Brain pericyte (primary cell): ENCODE results near the gene DLX5.

ENCODE experiments used
- DNase-seq: peaks from one replicate; pipeline ENCODE4 v3.0.0-alpha.2; 2012; ENCODE audit warnings: low read depth, low spot score

Gene DLX5

DNA sequence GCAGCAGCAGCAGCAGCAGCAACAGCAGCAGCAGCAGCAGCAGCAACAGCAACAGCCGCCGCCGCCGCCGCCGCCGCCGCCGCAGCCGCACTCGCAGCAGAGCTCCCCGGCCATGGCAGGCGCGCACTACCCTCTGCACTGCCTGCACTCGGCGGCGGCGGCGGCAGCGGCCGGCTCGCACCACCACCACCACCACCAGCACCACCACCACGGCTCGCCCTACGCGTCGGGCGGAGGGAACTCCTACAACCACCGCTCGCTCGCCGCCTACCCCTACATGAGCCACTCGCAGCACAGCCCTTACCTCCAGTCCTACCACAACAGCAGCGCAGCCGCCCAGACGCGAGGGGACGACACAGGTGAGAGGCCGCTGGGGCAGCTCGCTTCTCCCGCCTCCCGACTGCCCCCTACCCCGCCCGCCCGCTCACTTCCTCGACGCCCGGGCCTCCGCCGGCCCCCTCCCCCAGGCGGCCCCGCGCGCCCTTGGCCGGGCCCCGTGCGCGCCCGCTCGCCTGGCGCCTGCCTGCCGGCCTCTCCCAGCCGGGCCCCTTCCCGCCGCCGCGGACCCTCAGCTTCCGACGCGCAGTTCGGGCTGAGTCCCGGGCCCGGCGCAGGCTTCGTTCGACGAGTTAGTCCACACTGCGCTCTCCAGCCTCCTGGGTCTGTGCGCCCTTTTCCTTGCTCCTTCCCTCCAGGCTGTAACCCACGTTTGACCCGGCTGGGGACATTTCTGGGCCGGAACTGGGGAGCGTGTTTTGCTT is 18.4 kb downstream of the DLX5 start:
- no peak for DNase-seq

DNA sequence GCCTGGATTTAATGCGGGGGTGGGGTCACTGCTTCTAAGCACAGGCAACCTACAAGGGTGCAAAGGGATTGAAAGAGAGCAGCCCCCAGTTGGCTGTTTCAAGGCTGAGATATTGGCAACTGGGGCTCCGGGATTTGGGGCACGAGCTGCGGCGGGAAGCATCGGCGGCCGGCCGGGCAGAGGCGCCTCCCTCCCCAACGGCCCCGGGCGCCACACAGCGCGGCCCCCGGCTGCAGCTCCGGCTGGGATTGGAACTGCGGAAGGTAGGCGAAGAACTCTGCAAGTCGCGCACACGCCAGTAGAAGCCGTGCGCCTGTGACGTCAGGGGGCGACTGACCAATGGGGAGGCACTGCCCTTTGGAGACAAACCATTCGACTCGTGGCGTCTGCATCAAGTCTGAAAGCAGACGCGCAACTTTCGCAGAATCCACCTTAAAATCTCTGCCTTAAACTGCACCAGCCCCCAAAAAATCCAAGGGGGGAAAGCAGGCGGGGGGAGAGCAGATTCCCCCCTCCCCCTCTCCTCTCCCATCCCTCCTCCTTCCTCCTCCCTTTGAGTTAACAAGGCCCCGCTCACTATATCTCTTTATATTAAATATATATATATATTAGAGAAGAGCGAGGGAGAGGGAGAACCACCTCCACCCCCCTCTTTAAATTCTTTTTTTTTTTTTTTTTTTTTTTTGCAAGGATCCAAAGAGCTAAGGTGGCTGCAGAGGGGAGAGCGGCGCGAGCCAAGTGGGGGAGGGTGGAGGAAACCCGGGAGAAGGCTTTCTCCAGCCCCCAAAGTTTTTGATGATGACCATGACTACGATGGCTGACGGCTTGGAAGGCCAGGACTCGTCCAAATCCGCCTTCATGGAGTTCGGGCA is 19.2 kb downstream of the DLX5 start, which contains the start of gene DLX6:
DLX6 (plus strand) TSS at position 371 of the 872 bp plus-strand sequence; CDS start at position 796, 425 bp downstream.
- DNase-seq: no peak

- DNase-seq: no peak
Measured at GRCh38 chr7:97004247-97005182, 20.1 kb downstream of the DLX5 start.

DNA sequence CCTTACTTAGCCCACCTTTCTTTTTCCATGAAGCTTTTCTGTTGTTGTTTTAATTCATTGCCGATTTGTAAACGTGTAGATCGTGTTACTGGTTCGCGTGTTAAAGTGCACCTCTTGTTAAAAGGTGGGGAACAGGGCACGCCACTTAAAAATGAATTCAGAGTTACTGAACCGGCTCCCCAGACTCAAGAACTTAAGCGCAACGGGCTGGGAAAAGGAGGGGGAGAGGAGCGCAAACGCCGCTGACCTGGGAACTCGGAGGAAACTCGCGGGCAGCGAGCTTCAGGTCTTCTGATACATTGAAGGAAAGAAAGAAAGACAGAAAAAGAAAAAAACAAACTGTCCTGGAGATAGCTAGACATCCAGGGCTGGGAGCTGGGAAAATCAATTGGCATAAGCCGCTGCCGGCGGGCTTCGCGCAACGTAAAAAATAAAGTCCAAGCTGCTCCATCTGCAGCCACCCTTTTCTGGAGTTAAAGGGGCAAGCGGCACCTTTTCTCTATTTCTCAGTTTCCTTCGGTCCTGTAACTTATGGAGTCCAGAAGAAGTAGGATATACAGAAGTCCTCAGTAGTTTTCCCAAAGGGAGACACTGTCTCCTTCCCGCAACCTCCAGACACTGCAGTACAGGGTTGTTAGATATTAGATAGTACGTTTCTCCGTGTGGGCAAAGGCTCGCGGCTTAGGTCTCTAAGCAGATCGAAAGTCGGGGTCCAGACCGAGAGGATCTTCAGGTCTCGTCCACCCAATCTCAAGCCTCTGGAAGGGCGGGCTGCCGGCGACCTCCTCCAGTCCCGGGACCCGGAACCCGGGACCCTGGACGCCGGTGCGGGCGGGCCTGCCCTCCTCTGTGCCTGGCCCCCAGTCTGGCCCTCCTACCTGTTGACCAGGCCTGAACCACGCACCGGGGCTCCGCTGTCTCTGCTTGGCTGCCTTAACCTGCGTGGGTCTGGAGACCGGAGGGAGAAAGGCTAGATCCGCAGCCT is 21.1 kb downstream of the DLX5 start:
- no peak for DNase-seq

- DNase-seq: no peak
Measured at GRCh38 chr7:97002555-97003261, 21.9 kb downstream of the DLX5 start.

GRCh38 chr7:97001656-97002554 is 22.7 kb downstream of the DLX5 start:
- no peak for DNase-seq

- no peak for DNase-seq
Measured at GRCh38 chr7:97001221-97001620, 23.4 kb downstream of the DLX5 start.

DNA sequence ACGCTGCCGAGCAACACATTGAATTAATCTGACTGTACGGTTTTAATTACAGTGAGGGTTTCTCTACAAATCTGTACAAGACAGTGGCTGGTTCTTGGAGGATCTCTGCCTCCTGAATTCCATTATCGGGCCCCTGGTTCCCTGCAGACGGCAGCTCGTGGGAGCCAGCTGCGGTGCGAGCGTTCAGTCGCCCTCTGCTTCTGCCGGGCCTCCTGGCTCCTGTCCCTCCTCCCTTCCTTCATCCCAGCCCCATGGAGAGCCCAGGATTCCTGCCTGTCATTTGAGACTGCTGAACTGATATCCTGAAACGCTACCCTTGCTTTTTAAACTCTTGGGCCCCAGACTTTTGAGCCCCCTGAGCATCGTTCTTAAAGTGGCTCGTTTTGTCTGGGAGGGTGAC is 25.9 kb downstream of the DLX5 start:
- DNase-seq: no peak

- DNase-seq: no peak
Measured at GRCh38 chr7:96998333-96998732, 26.3 kb downstream of the DLX5 start.

DNA sequence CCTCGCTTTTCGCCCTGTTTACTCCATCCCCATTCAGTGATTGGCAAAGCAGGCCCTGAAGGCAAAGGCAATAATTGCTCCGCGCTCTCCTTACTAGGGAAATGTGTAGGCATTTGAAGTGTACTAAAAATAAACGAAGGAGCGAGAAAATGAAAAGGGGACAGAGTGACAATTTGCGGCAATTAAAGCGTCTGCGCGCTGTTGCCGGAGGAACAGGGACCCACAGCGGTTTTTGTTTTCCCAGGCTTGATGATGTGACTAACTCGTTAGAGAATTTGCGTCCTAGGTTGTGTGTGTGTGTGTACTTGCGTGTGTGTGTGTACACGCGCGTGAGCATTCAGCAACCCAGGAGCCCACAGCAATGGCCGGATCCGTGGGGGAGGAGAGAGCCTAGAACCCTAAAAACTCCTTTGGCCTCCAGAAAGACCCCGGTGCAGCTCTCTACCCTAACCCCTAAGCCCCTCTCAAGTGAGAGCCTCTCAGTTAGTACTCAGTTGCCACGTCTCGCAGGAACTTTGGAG is 27.1 kb downstream of the DLX5 start:
- DNase-seq: no peak

DNA sequence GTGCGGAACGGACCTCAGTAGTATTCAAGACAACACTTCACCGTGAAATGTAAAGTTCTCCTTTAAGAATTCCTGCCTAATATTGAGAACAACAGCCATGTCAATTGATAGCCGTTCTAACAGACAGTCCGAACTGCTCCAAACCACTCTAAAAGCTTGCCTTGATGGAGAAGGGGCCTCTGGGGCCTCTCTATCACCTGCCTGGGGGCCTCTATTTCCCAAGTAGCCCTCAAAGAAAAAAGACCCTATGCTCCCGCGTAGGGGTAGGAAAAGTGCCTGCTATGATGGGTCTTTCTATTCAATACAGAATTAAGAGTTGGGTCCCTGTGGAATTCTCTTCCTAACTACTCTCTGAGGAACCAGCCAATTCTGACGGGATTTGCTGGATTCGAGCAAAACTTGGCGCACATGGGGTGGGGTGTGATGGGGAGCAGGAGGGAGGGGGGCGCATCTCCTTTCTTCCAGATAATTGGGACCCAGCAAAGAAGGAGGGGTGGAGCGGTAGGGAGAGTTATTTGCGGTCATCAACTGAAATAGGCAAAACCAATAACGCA is 27.6 kb downstream of the DLX5 start:
- no peak for DNase-seq

GRCh38 chr7:96996111-96996957 is 28.3 kb downstream of the DLX5 start:
- DNase-seq: no peak

DNA sequence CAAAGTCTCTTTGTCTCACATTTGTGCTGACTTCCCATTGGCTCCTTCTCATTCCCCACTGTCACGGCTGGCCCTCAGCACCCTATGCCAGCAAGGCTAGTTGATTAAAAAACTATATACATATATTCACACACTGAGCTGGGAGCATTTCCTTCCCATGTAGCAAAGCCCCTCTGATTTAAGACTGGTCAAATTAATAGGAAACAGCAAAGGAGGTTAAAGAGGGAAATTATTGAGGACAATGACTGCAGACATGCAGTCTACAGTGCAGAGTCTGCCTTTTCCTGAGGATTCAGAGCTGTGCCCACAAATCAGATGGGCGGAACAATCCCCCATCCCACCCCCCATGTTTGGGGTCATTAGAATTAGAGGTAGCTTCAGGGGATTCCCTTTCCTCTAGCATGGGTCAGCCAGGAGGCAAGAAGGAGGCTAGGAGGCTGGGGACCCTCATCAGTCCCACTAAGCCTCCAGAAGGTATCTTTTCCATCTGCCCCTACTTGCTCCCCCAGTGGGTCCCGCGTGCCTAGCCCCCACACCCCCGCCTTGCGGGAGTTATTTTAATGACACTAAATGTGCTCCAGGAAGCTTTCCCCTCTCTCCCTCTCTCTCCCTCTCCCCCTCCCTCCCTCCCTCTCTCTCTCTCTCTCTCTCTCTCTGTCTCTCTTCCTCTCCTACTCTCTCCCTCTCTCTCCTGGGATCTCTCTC is 29.1 kb downstream of the DLX5 start:
- DNase-seq: no peak

DNA sequence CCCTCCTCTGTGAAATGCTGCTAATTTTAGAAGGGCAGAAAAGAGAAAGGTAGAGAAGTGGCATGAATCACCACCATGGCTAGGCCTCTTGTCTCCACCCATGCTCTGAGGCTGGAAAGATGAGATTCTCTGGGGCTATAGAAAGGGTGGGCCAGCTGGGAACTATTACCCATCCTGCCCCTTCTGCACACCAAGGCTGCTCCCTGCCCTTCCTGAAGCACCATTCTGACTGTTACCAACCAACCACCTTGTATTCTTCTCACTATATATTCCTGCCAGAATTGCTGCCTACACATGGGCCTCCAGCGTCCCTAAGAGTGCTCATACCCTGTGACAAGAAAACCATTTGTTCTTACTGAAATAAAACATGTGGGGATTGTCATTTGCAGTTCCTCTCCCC is 30.7 kb downstream of the DLX5 start:
- DNase-seq: no peak

DNA sequence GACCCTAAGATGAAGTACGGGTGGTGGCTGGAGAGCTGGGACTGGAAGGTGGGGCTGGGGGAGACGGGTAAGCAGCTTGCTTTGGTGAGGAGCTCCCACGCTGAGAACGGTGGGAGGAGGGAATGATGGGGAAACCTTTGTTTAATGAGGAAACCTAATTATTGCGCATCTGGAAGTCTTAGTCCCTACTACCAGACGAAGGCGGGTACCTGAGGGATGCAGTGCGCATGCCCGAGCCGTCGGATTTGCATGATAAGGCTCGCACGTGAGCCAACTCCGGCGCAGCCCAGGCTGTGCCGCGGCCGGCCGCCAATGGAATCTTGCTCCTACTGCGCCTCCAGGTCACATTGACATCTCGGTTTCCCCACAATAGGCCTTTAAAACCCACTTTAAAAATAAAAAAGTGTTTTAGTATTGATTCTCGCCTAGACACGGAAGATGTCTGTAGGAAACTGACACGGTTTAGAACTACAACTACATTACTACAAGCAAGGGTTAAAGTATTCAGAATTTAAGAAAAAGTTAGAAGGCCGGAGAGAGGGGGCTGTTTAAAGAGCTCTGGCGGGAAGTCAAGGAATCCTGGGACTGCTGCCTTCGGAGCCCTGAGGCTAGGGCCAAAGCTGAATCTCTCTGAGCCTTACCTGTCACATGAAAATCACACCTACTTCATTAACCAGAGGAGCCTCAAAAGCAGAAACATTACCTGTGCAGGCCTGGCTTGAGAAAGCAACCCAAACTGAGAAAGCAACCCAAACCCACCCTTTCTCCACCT is 31.4 kb downstream of the DLX5 start:
- DNase-seq: no peak
